H1 (cell line): ENCODE data around the gene PCDHB5. TPM values are rescaled to one million over a fixed set of nuclear protein-coding genes. Genes with fewer than 3 reads are reported as not detected.
A peak's percentile ranks its signal among the peaks of the same experiment; 100 is the strongest.
"Not testable (repeated sequence)": the region's sequence is repeated elsewhere in the genome, so short reads cannot be mapped to it uniquely, and the experiment has no call there.

ENCODE experiments used
- CTCF ChIA-PET: fragments of 300-600 bp; sonication (Branson Sonifier 250); formaldehyde crosslinking; loops from one replicate; lab custom pipeline; 2021; ENCODE audit not compliant: partially characterized antibody; lab: Charles Lee
- POLR2A ChIA-PET: fragments of 300-600 bp; sonication (Branson Sonifier 250); formaldehyde crosslinking; loops from one replicate; lab custom pipeline; 2021; ENCODE audit warnings: inconsistent platforms; ENCODE audit not compliant: partially characterized antibody; lab: Charles Lee
- DNase-seq, 2 experiments: peaks; one replicate each; pipeline versions ENCODE4 v3.0.0 to v3.0.0-alpha.2; 2010 to 2022; ENCODE audit warnings: low spot score in 2 of 2, low read depth in 1 of 2, mixed read lengths in 1 of 2
- FAIRE-seq: peaks from 2 replicates; lab custom pipeline; 2011; peaks lifted over from hg19 to GRCh38; lab: Jason Lieb, UNC
- H2AFZ ChIP-seq: 2 replicates; pipeline ENCODE4 v1.8.1; 2012; ENCODE audit warnings: low read length, inconsistent platforms
- H2AK5ac ChIP-seq: 2 replicates; pipeline ENCODE4 v1.6.1; 2013; ENCODE audit warnings: low read depth, low read length
- H2BK120ac ChIP-seq: replicated peaks from 2 replicates; pipeline ENCODE3; 2013; ENCODE audit warnings: low read depth, low read length, inconsistent platforms
- H2BK12ac ChIP-seq: 2 replicates; pipeline ENCODE4 v1.6.1; 2013; ENCODE audit warnings: low read depth, low read length
- H2BK15ac ChIP-seq: 2 replicates; pipeline ENCODE4 v1.6.1; 2013; ENCODE audit warnings: low read length
- H2BK20ac ChIP-seq: 2 replicates; pipeline ENCODE4 v1.6.1; 2013; ENCODE audit warnings: low read length
- H2BK5ac ChIP-seq: 2 replicates; pipeline ENCODE4 v1.6.1; 2013; ENCODE audit warnings: low read depth, low read length
- H3K14ac ChIP-seq: 2 replicates; pipeline ENCODE4 v1.6.1; 2013; ENCODE audit warnings: inconsistent platforms; ENCODE audit not compliant: insufficient read length
- H3K18ac ChIP-seq: 2 replicates; pipeline ENCODE4 v1.6.1; 2013; ENCODE audit warnings: low read length; ENCODE audit errors: extremely low read depth
- H3K23ac ChIP-seq: 2 replicates; pipeline ENCODE4 v1.6.1; 2013; ENCODE audit warnings: inconsistent platforms; ENCODE audit not compliant: insufficient read length
- H3K23me2 ChIP-seq: 2 replicates; pipeline ENCODE4 v1.6.1; 2013; ENCODE audit warnings: low read depth, low read length
- H3K27ac ChIP-seq: 2 replicates; pipeline ENCODE4 v1.6.1; 2011; ENCODE audit warnings: low read depth, low read length, inconsistent platforms
- H3K27me3 ChIP-seq, 4 experiments: replicated peaks in 1 of 4; 1 replicate in 1 of 4; 2 replicates in 3 of 4; pipeline versions ENCODE4 v1.6.1 to v1.8.1; 2011 to 2013; ENCODE audit warnings: low read length in 3 of 4, mild to moderate bottlenecking in 3 of 4, inconsistent platforms in 2 of 4, mixed read lengths in 2 of 4, moderate library complexity in 1 of 4; ENCODE audit not compliant: control insufficient read depth in 3 of 4, insufficient read depth in 3 of 4; ENCODE audit errors: extremely low read depth in 1 of 4
- H3K36me3 ChIP-seq, 4 experiments: 2 replicates each; pipeline versions ENCODE4 v1.6.1 to v1.8.1; 2011 to 2013; ENCODE audit warnings: mild to moderate bottlenecking in 4 of 4, low read length in 3 of 4, moderate library complexity in 2 of 4, control low read depth in 1 of 4, inconsistent platforms in 1 of 4; ENCODE audit not compliant: insufficient read depth in 4 of 4, control insufficient read depth in 2 of 4
- H3K4ac ChIP-seq: replicated peaks from 2 replicates; pipeline ENCODE3; 2013; ENCODE audit warnings: low read length, low read depth, mixed read lengths, inconsistent platforms; ENCODE audit not compliant: insufficient read length
- H3K4me1 ChIP-seq, 4 experiments: replicated peaks in 1 of 4; 1 replicate in 1 of 4; 2 replicates in 3 of 4; pipeline versions ENCODE4 v1.6.1 to v1.8.1; 2011 to 2013; ENCODE audit warnings: low read length in 3 of 4, inconsistent platforms in 2 of 4, mixed read lengths in 1 of 4; ENCODE audit not compliant: insufficient read depth in 4 of 4, control insufficient read depth in 3 of 4
- H3K4me2 ChIP-seq, 2 experiments: 2 replicates each; pipeline versions ENCODE4 v1.6.1 to v1.8.1; 2011 to 2013; ENCODE audit warnings: low read depth in 2 of 2, low read length in 2 of 2, control low read depth in 1 of 2, inconsistent platforms in 1 of 2, mild to moderate bottlenecking in 1 of 2; ENCODE audit not compliant: insufficient read depth in 1 of 2
- H3K4me3 ChIP-seq, 4 experiments: fragments of 200-600, 300-600 bp in 1 of 4; sonication (generic), shearing (Covaris generic), sonication (Bioruptor Twin) in 1 of 4; 2 replicates each; pipeline versions ENCODE4 v1.5.1 to v1.8.1; 2011 to 2016; ENCODE audit warnings: low read length in 4 of 4, low read depth in 3 of 4, control low read depth in 2 of 4, inconsistent platforms in 2 of 4, mild to moderate bottlenecking in 2 of 4, mixed read lengths in 1 of 4, moderate library complexity in 1 of 4; ENCODE audit not compliant: insufficient read depth in 2 of 4; ENCODE audit errors: extremely low read depth in 1 of 4
- H3K56ac ChIP-seq: replicated peaks from 2 replicates; pipeline ENCODE3; 2013; ENCODE audit warnings: low read depth, mild to moderate bottlenecking, mixed read lengths, low read length, inconsistent platforms; ENCODE audit not compliant: insufficient read length
- H3K79me1 ChIP-seq: 2 replicates; pipeline ENCODE4 v1.6.1; 2013; ENCODE audit warnings: low read depth, low read length, control low read depth
- H3K79me2 ChIP-seq, 2 experiments: 2 replicates each; pipeline versions ENCODE4 v1.6.1 to v1.8.1; 2012 to 2013; ENCODE audit warnings: low read length in 2 of 2, mild to moderate bottlenecking in 2 of 2, inconsistent platforms in 1 of 2; ENCODE audit not compliant: insufficient read depth in 2 of 2, control insufficient read depth in 1 of 2
- H3K9ac ChIP-seq, 4 experiments: replicated peaks in 1 of 4; 1 replicate in 1 of 4; 2 replicates in 3 of 4; pipeline versions ENCODE4 v1.6.1 to v1.8.1; 2011 to 2013; ENCODE audit warnings: low read depth in 3 of 4, low read length in 3 of 4, control low read depth in 2 of 4, mild to moderate bottlenecking in 2 of 4, moderate library complexity in 2 of 4, inconsistent platforms in 1 of 4; ENCODE audit errors: extremely low read depth in 1 of 4
- H3K9me3 ChIP-seq, 2 experiments: 2 replicates each; pipeline versions ENCODE4 v1.6.1 to v1.8.1; 2012 to 2013; ENCODE audit warnings: mild to moderate bottlenecking in 2 of 2, moderate library complexity in 2 of 2, control low read depth in 1 of 2, inconsistent platforms in 1 of 2, low read depth in 1 of 2, low read length in 1 of 2, mixed read lengths in 1 of 2; ENCODE audit not compliant: insufficient read depth in 2 of 2
- H4K20me1 ChIP-seq, 2 experiments: replicated peaks in 1 of 2; 2 replicates each; pipeline versions ENCODE3 to v1.8.1; 2011 to 2013; ENCODE audit warnings: inconsistent platforms in 2 of 2, low read length in 2 of 2, mild to moderate bottlenecking in 1 of 2; ENCODE audit not compliant: insufficient read depth in 2 of 2, control insufficient read depth in 1 of 2
- H4K5ac ChIP-seq: 2 replicates; pipeline ENCODE4 v1.6.1; 2013; ENCODE audit warnings: low read length, low read depth, mixed read lengths, inconsistent platforms; ENCODE audit not compliant: insufficient read length
- H4K8ac ChIP-seq: 2 replicates; pipeline ENCODE4 v1.8.0; 2013; ENCODE audit warnings: mild to moderate bottlenecking, moderate library complexity, low read length, inconsistent platforms; ENCODE audit not compliant: insufficient read depth; ENCODE audit errors: extremely low read depth
- H4K91ac ChIP-seq: replicated peaks from 2 replicates; pipeline ENCODE3; 2013; ENCODE audit warnings: low read length, mixed read lengths, inconsistent platforms; ENCODE audit not compliant: insufficient read length
- RAD21 ChIP-seq, 2 experiments: IDR thresholded peaks in 1 of 2; conservative IDR thresholded peaks in 1 of 2; 2 replicates each; pipeline ENCODE4 v1.6.1; 2011; ENCODE audit warnings: low read depth in 2 of 2, low read length in 2 of 2, improper control_type of control experiment in 1 of 2, inconsistent platforms in 1 of 2, mild to moderate bottlenecking in 1 of 2, moderate library complexity in 1 of 2
- whole genome bisulfite sequencing, 2 experiments: shearing (Covaris generic) in 1 of 2; methylation state at CpG; one replicate each; pipeline versions ENCODE4 v1.1.6 to v1.1.7; 2013 to 2015; ENCODE audit warnings: low lambda C conversion rate in 2 of 2, mixed read lengths in 2 of 2, inconsistent platforms in 1 of 2, low coverage in 1 of 2, missing lambda C conversion rate in 1 of 2; ENCODE audit not compliant: insufficient replicate concordance in 2 of 2, insufficient coverage in 1 of 2, insufficient read length in 1 of 2; ENCODE audit errors: extremely low coverage in 1 of 2, missing lambda C conversion rate in 1 of 2; 5-methylcytosine and 5-hydroxymethylcytosine counted together
- polyA plus RNA-seq, 7 experiments: library from polyadenylated mRNA; depleted of rRNA in 3 of 7; stranded (reverse) in 5 of 7; unstranded in 2 of 7; fragments of >200 nt in 5 of 7; fragments of 200-250 nt in 2 of 7; gene quantifications; 1 replicate in 5 of 7; 2 replicates in 1 of 7; 4 replicates in 1 of 7; pipeline versions ENCODE4 v1.2.1 to v1.2.3, GENCODE V29; 2011 to 2013; ENCODE audit warnings: missing spikeins in 2 of 7, mixed read lengths in 2 of 7
- total RNA-seq: library from RNA; stranded (reverse); fragmentation: NEBNext Ultra II Directional; extraction: Animal tissue kit (Norgen Biotek cat#: 25700); gene quantifications from 2 replicates; pipeline ENCODE4 v1.2.1, GENCODE V29; 2021

Gene PCDHB5
- total and polyA plus RNA-seq, 2 of the 8 experiments (the other 6 are each of a cell fraction or from before 2014, with no cell fraction given): 2.4 to 8.2 TPM

DNA sequence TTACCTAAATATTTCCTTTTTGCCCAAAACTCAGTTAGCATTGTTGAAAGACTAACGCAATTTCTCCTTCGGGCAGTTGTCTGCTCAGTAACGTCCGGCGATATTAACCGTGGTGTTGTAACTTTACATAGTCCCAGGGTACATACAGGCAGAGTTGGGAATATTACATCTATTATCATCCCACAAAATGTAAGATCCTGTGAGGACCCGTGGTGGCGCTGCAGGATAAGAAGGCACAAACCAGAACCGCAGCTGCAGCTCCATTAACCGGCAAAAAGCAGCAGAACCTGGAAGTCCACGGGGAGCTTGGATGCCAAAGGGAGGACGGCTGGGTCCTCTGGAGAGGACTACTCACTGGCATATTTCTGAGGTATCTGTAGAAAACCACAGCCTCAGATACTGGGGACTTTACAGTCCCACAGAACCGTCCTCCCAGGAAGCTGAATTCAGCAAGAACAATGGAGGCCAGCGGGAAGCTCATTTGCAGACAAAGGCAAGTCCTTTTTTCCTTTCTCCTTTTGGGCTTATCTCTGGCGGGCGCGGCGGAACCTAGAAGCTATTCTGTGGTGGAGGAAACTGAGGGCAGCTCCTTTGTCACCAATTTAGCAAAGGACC, 42.7 kb downstream of the PCDHB5 start, which contains the start of gene PCDHB8:
Gene PCDHB8, plus strand, starts transcription at position 214 of the 615 bp plus-strand sequence. Its CDS starts 245 bp downstream, at position 459.
- H3K18ac ChIP-seq, H2AFZ ChIP-seq, H3K79me1 ChIP-seq, H3K9ac ChIP-seq, H3K36me3 ChIP-seq, H3K79me2 ChIP-seq, H4K91ac ChIP-seq, H2BK15ac ChIP-seq, H2BK12ac ChIP-seq, H2BK120ac ChIP-seq, H3K56ac ChIP-seq, H4K20me1 ChIP-seq, H3K4me3 ChIP-seq, H4K5ac ChIP-seq, H3K23me2 ChIP-seq, H4K8ac ChIP-seq, H2AK5ac ChIP-seq, H2BK5ac ChIP-seq, H2BK20ac ChIP-seq, H3K4me2 ChIP-seq, H3K4ac ChIP-seq, H3K27ac ChIP-seq, H3K23ac ChIP-seq, H3K27me3 ChIP-seq, DNase-seq, H3K14ac ChIP-seq, H3K4me1 ChIP-seq: not testable (repeated sequence)
- POLR2A ChIA-PET: interaction anchor here (1.1 kb wide), 1 partner anchor 42 kb away, joined by 4 read pairs; the partner anchor contains the start of gene PCDHB5
- CTCF ChIA-PET: interaction anchor here (0.7 to 2.8 kb wide), 15 partner anchors 9 to 380 kb away, joined by 3 to 21 read pairs (median 3); partner anchors contain the start of genes PCDHB10, PCDHB14, PCDHB2 and PCDHB9
- 80% methylated on average over 14 of the region's 18 CpGs; no CpG with 5 or more reads in 1 of the 2 experiments for WGBS, 2 experiments
- peak in 1 of 2 experiments; percentile 12; a peak in 1 of 4 replicates for TF ChIP-seq RAD21 (IDR thresholded peaks at IDR 0.05 in 1 of 2, conservative IDR thresholded peaks at IDR 0.05 in 1 of 2; ENCODE audit: low read depth in 2 of 2, low read length in 2 of 2)
- peaks cover 0 to 15% of the 10 kb centered on the region in 2 experiments; a peak in 1 of 4 replicates for H3K9me3 ChIP-seq
- peak; percentile 95 for FAIRE-seq
